Measurements from ENCODE around the gene ELMO1. TPM values are rescaled to one million over a fixed set of nuclear protein-coding genes. Genes with fewer than 3 reads are reported as not detected.
A peak's percentile ranks its signal among the peaks of the same experiment; 100 is the strongest.

The ELMO1 gene
- total and polyA plus RNA-seq, 2 experiments from 2014 or later, result 19.7 to 28.7 TPM

- Histone ChIP-seq H2AFZ (no peak overlapping the region), H3K4me1 (ENCODE audit: insufficient read depth) (no peaks in the 10 kb centered on the region), H3K79me2 (no peaks in the 10 kb centered on the region), H4K20me1 (ENCODE audit: insufficient read depth, poor library complexity, severe bottlenecking) (no peaks in the 10 kb centered on the region), H3K9me2 (replicated peaks; ENCODE audit: insufficient read depth) (no peaks in the 10 kb centered on the region), H3K4me3 (no peak overlapping the region), H3K27me3 (no peaks in the 10 kb centered on the region), H3K36me3 (replicated peaks; ENCODE audit: insufficient read depth, low read depth) (no peaks in the 10 kb centered on the region), H3K27ac (no peak overlapping the region), H3K4me2 (no peak overlapping the region), H3K9me3 (ENCODE audit: low read depth) (no peaks in the 10 kb centered on the region)
- no peak for TF ChIP-seq EZH2 (IDR thresholded peaks at IDR 0.05; ENCODE audit: borderline replicate concordance)
- TF ChIP-seq EZH2phosphoT487 (IDR thresholded peaks at IDR 0.05; ENCODE audit: low read depth, severe bottlenecking, unreplicated experiment), result no peak
- no peak for TF ChIP-seq CTCF (IDR thresholded peaks at IDR 0.05; ENCODE audit: poor library complexity)
- DNase-seq (ENCODE audit: low spot score), result no peak
- WGBS (ENCODE audit: low lambda C conversion rate, missing lambda C conversion rate), result 85% methylated on average over 4 of the region's 4 CpGs
Measured at GRCh38 chr7:37150856-37151255, 297.8 kb downstream of the ELMO1 start.

DNA sequence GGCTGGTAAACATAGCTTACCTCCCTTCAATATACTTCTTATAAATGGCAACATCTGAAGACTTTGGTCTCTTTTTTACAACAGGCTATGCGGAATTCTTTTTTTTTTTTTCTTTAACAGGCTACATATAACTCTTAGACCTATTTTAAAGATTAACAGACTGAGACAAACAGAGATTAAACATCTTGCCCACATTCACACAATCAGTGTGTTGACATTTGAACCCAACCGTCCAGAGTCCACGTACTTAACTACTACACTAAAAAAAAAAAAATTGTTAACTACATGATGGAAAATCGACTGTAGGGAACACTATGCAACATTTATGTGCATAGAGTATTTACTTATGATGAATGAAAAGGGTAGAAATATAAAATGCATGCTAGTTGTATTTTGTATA, 298.5 kb downstream of the ELMO1 start:
- Histone ChIP-seq H2AFZ (no peak overlapping the region), H3K4me2 (no peak overlapping the region), H3K27ac (peak overlapping the region; percentile 5), H3K36me3 (replicated peaks; ENCODE audit: insufficient read depth, low read depth) (no peaks in the 10 kb centered on the region), H3K79me2 (no peaks in the 10 kb centered on the region), H3K9me3 (ENCODE audit: low read depth) (no peaks in the 10 kb centered on the region), H3K4me3 (no peak overlapping the region), H3K4me1 (ENCODE audit: insufficient read depth) (no peaks in the 10 kb centered on the region), H4K20me1 (ENCODE audit: insufficient read depth, poor library complexity, severe bottlenecking) (no peaks in the 10 kb centered on the region), H3K27me3 (no peaks in the 10 kb centered on the region), H3K9me2 (replicated peaks; ENCODE audit: insufficient read depth) (no peaks in the 10 kb centered on the region)
- DNase-seq (ENCODE audit: low spot score), result peak; percentile 19
- TF ChIP-seq EZH2phosphoT487 (IDR thresholded peaks at IDR 0.05; ENCODE audit: low read depth, severe bottlenecking, unreplicated experiment) (no peak), EZH2 (IDR thresholded peaks at IDR 0.05; ENCODE audit: borderline replicate concordance) (no peak), CTCF (IDR thresholded peaks at IDR 0.05; ENCODE audit: poor library complexity) (no peak)
- WGBS (ENCODE audit: low lambda C conversion rate, missing lambda C conversion rate), result 46% methylated on average over 4 of the region's 4 CpGs

DNA sequence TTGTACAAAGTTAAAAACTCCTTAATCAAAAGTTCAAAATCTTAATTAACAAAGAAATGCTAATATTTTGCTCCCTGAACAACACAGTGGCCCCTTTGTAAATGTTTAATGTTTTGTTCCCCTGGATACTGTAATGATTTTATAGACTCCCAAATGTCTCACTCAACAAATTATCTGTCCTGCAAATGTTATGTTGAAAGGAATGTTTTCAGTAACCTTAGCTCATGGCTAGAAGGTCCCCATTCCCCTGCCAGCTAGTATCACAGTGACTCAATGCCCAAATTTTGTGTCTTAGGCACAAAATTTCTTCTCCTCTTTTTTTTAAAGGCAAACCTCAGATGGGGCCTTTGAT, 298.9 kb downstream of the ELMO1 start:
- no peaks in the 10 kb centered on the region for H3K9me2 ChIP-seq (replicated peaks; ENCODE audit: insufficient read depth)
- H2AFZ ChIP-seq, result no peak overlapping the region
- H3K4me2 ChIP-seq, result no peak overlapping the region
- H4K20me1 ChIP-seq (ENCODE audit: insufficient read depth, poor library complexity, severe bottlenecking), result no peaks in the 10 kb centered on the region
- peak overlapping the region; percentile 5 for H3K27ac ChIP-seq
- H3K27me3 ChIP-seq, result no peaks in the 10 kb centered on the region
- DNase-seq (ENCODE audit: low spot score), result no peak
- H3K4me1 ChIP-seq (ENCODE audit: insufficient read depth), result no peaks in the 10 kb centered on the region
- no peaks in the 10 kb centered on the region for H3K36me3 ChIP-seq (replicated peaks; ENCODE audit: insufficient read depth, low read depth)
- TF ChIP-seq CTCF (IDR thresholded peaks at IDR 0.05; ENCODE audit: poor library complexity) (no peak), EZH2 (IDR thresholded peaks at IDR 0.05; ENCODE audit: borderline replicate concordance) (no peak), EZH2phosphoT487 (IDR thresholded peaks at IDR 0.05; ENCODE audit: low read depth, severe bottlenecking, unreplicated experiment) (no peak)
- no peaks in the 10 kb centered on the region for H3K79me2 ChIP-seq
- no peak overlapping the region for H3K4me3 ChIP-seq
- no peaks in the 10 kb centered on the region for H3K9me3 ChIP-seq (ENCODE audit: low read depth)

Measured in hepatocyte (in vitro differentiated cells).